Stimulated activated CD8-positive, alpha-beta memory T cell treated with anti-CD3 and anti-CD28 coated beads, Interleukin-7, amount 100 ng/mL, for 1 hour (primary cell): ENCODE results near the gene CNKSR3.

Source experiments
- DNase-seq, 2 donors: peaks; one replicate each; pipeline ENCODE4 v3.0.0-alpha.2; 2020; ENCODE audit warnings: low read depth in 2 of 2

Gene CNKSR3

GRCh38 chr6:154350293-154350692 is 160.2 kb downstream of the CNKSR3 start:
- DNase-seq, result no peak

GRCh38 chr6:154347981-154348380 is 162.5 kb downstream of the CNKSR3 start:
- no peak for DNase-seq

- DNase-seq, result no peak
These were observed 164.7 kb downstream of the CNKSR3 start for GRCh38 chr6:154345811-154346210.

- no peak for DNase-seq
These were observed 166.8 kb downstream of the CNKSR3 start for GRCh38 chr6:154343473-154344308.

- no peak for DNase-seq
These were observed 168.6 kb downstream of the CNKSR3 start for GRCh38 chr6:154341871-154342270.

- DNase-seq, result no peak
These were observed 169.1 kb downstream of the CNKSR3 start for GRCh38 chr6:154341336-154341735.
